HG03060 (cell line): ENCODE results near the gene DSCAM.

Experiments used
- ATAC-seq: cut with Tn5 transposase; IDR thresholded peaks from one replicate; pipeline ENCODE4 v1.9.1; 2021; ENCODE audit warnings: low read depth, moderate number of reproducible peaks; ENCODE audit not compliant: unreplicated experiment

The DSCAM gene

GRCh38 chr21:40770435-40771055 is 76.4 kb downstream of the DSCAM start:
- ATAC-seq = no peak

GRCh38 chr21:40769231-40769630 is 77.7 kb downstream of the DSCAM start:
- ATAC-seq = no peak

DNA sequence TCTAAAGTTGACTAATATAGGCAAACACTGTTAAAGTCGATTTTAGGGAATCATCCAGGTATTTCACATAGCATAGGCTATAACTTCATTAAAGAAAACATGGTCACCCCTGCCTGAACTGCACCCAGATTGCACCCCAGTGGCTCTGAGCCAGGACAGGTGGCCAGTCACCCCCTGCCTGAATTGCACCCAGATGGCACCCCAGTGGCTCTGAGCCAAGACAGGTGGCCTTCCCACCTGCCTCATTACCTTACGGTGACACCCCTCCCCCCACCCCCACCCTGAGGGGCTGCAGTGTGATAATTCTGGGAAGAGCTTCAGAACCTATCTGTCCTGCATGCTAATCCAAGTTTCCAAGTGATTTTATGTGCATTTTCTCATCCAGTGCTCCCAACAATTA is 78.9 kb downstream of the DSCAM start:
- ATAC-seq = no peak

DNA sequence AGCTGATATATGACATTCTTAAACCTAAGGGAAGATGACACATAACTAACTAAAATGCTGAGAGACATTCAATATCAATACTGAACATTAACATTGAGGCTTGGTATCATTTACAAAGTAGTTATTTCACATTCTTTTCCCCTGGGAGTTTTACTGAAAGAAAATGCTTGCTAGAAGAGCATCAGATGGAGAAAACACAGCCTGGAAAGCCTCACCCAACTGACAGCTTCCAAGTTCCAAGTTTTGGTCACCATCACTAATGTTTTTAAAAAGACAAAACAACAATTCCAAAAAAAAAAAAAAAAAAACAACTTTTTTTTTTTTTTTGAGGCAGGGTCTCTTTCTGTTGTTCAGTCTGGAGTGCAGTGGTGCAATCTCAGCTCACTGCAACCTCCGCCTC is 80.6 kb downstream of the DSCAM start:
- no peak for ATAC-seq

GRCh38 chr21:40765811-40766210 is 81.1 kb downstream of the DSCAM start:
- ATAC-seq = no peak

- no peak for ATAC-seq
These were observed 86.1 kb downstream of the DSCAM start for GRCh38 chr21:40760821-40761220.

GRCh38 chr21:40759061-40759460 is 87.9 kb downstream of the DSCAM start:
- ATAC-seq = no peak

DNA sequence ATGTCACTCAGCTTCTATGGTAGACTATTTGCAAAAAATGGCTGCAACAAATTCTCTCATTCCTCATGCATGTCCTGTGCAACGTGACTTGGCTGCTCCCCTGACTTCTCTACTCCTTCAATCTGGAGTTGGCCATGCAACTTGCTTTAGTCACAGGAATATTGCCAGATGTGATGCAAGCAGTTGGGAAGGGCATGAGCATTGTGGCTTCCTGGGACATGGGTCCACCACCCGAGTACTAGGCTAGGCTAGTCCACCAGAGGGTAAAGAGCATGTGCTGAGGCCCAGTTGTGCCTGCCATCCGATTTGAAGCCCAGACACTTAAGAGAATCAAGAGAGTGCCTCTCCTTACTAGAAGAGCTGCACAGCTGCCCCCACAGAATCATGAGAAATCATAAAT is 89.6 kb downstream of the DSCAM start:
- no peak for ATAC-seq

GRCh38 chr21:40754466-40754865 is 92.5 kb downstream of the DSCAM start:
- ATAC-seq = no peak

GRCh38 chr21:40753756-40754155 is 93.2 kb downstream of the DSCAM start:
- no peak for ATAC-seq

- ATAC-seq = no peak
These were observed 94.8 kb downstream of the DSCAM start for GRCh38 chr21:40752125-40752524.

- ATAC-seq = no peak
These were observed 95.7 kb downstream of the DSCAM start for GRCh38 chr21:40751221-40751620.

DNA sequence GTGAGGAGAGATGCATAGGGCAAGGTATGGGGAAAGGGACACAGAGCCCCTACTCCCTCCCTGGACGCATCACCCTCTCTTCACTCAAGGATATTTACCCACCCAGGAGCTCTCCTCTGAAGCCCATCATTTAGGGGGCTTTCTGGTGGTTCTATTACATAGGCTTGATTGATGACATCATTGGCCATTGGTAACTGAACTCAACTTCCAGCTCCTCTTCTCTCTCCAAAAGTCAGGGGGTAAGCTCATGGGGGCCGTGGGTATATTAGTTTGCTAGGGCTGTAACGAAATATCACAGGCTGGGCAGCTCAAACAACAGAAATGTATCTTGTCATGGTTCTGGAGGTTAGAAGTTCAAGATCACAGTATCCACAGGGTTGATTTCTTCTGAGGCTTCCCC is 110.8 kb downstream of the DSCAM start:
- ATAC-seq = no peak

- no peak for ATAC-seq
These were observed 113.9 kb downstream of the DSCAM start for GRCh38 chr21:40733024-40733397.

DNA sequence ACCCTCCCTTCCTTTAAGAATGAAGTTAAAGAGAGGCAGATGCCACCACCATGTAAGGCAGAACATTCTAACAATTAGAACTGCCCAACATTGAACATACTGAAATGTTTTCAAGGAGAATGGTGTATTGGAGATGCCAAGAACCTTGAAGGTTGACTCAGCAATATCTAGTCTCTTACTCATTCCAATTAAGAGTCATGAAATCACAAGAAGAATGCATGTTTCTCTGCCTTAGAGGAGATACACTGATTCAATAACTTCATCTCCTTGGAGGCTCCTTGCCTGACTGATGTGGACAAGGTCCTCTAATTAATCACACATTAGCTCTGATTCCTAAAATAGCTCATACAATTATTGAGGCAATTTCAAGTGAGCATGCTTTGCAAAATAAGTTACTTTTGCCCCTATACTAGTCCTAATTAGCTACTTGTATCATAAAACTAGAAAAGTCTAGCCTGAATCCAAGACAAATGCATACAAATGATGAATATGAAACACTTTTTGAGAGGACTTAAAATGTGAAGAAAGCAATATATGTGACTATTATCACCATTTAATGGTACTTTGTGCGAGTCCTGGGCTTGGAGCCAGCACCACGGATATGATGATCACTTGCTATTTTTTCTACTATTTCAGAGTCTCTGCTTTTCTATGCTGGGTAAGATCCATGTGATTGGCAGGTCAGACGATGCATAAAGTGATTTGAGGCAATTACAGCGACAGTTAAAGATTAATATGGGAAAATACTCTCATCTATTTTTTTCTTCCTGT is 114.5 kb downstream of the DSCAM start:
- no peak for ATAC-seq

GRCh38 chr21:40731206-40731605 is 115.8 kb downstream of the DSCAM start:
- no peak for ATAC-seq

GRCh38 chr21:40730426-40730800 is 116.5 kb downstream of the DSCAM start:
- no peak for ATAC-seq

GRCh38 chr21:40729761-40730425 is 117.1 kb downstream of the DSCAM start:
- no peak for ATAC-seq

DNA sequence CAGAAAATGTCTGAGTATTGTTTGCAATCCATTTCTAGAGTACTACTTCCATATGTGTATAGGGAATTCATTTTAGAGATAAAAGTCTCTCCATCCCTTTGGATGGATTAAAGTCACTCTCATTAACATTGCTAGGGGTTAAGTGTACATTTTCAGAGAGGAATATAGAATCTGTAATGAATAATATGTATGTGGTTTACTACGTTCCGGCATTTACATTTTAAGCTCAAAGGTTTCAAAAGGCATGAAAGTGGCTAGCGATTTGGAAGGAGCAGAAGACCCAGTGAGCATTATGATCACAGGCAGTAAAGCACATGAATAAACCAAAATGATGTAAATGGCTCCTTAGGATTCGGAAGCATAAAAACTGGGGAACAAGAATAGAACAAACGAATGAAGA is 123.0 kb downstream of the DSCAM start:
- no peak for ATAC-seq

DNA sequence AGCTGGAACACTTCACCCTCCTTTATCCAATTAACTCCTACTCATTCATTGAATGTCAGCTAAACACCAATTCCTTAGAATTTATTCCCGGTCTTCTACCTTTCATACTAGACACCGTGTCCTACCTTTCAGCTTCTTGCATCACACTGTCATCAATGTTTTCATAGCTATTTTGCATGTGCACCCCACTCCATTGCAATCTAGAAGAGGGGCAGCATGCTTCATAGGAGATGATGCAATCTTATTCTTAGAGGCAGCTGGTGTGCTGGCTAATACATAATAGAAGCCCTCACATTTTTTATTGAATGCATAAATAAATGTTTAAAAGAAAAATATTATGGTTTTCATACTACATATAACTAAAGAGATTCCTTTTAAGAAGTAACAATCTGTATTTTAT is 123.6 kb downstream of the DSCAM start:
- ATAC-seq = no peak

GRCh38 chr21:40719615-40720014 is 127.3 kb downstream of the DSCAM start:
- ATAC-seq = no peak

DNA sequence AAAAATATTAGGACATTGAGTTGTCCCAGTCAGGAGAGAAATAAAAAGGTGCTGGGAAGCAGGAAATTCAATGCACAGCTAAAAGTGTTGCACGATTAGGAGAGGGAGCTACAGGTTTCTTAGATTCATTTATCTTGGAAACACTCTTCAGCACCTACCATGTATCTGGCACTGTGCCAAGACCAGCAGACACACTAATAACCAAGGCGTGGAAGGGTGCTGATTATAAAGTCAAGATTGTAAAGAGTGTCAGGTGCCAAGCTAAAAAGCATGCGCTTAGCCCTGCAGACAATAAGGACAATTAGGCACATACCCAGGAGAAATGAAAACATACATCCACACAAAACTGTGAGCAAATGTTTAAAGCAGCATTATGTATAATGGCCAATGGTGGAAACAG is 129.9 kb downstream of the DSCAM start:
- ATAC-seq = no peak
